Neural cell (in vitro differentiated cells): ENCODE data around the gene UGT1A3. TPM values are rescaled to one million over a fixed set of nuclear protein-coding genes. Genes with fewer than 3 reads are reported as not detected.
"Not testable (repeated sequence)": the region's sequence is repeated elsewhere in the genome, so short reads cannot be mapped to it uniquely, and the experiment has no call there.

Experiments used
- H2AFZ ChIP-seq: fragments of 200-600, 300-800 bp; sonication (generic), shearing (Covaris generic); 2 replicates; pipeline ENCODE4 v1.6.0; 2014; ENCODE audit warnings: low read depth, mild to moderate bottlenecking, antibody characterized with exemption, low read length, moderate library complexity
- H3F3A ChIP-seq: fragments of 200-600 bp; shearing (Covaris generic); 2 replicates; pipeline ENCODE4 v1.6.1; 2016; ENCODE audit warnings: mild to moderate bottlenecking, moderate library complexity, mixed read lengths, antibody characterized with exemption, low read length; ENCODE audit not compliant: insufficient read depth, poor library complexity, severe bottlenecking
- H3K27ac ChIP-seq: fragments of 200-600, 300-800 bp; sonication (generic), shearing (Covaris generic); 2 replicates; pipeline ENCODE4 v1.5.1; 2014; ENCODE audit warnings: mild to moderate bottlenecking, low read length, moderate library complexity
- H3K27me3 ChIP-seq: fragments of 300-800, 200-600 bp; sonication (generic), shearing (Covaris generic); 2 replicates; pipeline ENCODE4 v1.6.0; 2014; ENCODE audit warnings: mild to moderate bottlenecking, low read depth, low read length, moderate library complexity; ENCODE audit not compliant: insufficient read depth
- H3K36me3 ChIP-seq: fragments of 300-800, 200-600 bp; sonication (generic), shearing (Covaris generic); 2 replicates; pipeline ENCODE4 v1.5.1; 2014; ENCODE audit warnings: mild to moderate bottlenecking, antibody characterized with exemption, low read length, moderate library complexity; ENCODE audit not compliant: insufficient read depth
- H3K4me2 ChIP-seq: fragments of 300-800, 200-600 bp; sonication (generic), shearing (Covaris generic); 2 replicates; pipeline ENCODE4 v1.6.0; 2014; ENCODE audit warnings: mild to moderate bottlenecking, low read length
- H3K4me3 ChIP-seq: fragments of 300-800, 200-600 bp; sonication (generic), shearing (Covaris generic); 2 replicates; pipeline ENCODE4 v1.5.1; 2014; ENCODE audit warnings: mild to moderate bottlenecking, low read length, moderate library complexity
- H3K79me2 ChIP-seq: fragments of 200-600 bp; shearing (Covaris generic); replicated peaks from 2 replicates; pipeline ENCODE4 v1.6.0; 2014; ENCODE audit warnings: mild to moderate bottlenecking, low read length, moderate library complexity; ENCODE audit not compliant: insufficient read depth
- H3K9ac ChIP-seq: fragments of 300-800, 200-600 bp; sonication (generic), shearing (Covaris generic); 2 replicates; pipeline ENCODE4 v1.6.1; 2016; ENCODE audit warnings: mild to moderate bottlenecking, low read length, mixed read lengths
- H3K9me2 ChIP-seq: fragments of 200-600 bp; shearing (Covaris generic); 2 replicates; pipeline ENCODE4 v1.6.1; 2016; ENCODE audit warnings: mild to moderate bottlenecking, low read length, mixed read lengths; ENCODE audit not compliant: insufficient read depth
- H3K9me3 ChIP-seq: fragments of 200-600, 300-800 bp; sonication (generic), shearing (Covaris generic); 2 replicates; pipeline ENCODE4 v1.6.1; 2016; ENCODE audit warnings: mild to moderate bottlenecking, mixed run types, low read length, moderate library complexity, mixed read lengths
- H4K20me1 ChIP-seq: fragments of 200-600 bp; shearing (Covaris generic); 2 replicates; pipeline ENCODE4 v1.6.1; 2016; ENCODE audit warnings: mild to moderate bottlenecking, mixed run types; ENCODE audit not compliant: insufficient read depth
- CTCF ChIP-seq: fragments of 450-650 bp; IDR thresholded peaks from 2 replicates; pipeline ENCODE4 v1.5.1; 2014; ENCODE audit warnings: antibody characterized with exemption, mild to moderate bottlenecking, moderate library complexity; ENCODE audit not compliant: poor library complexity, severe bottlenecking
- EP300 ChIP-seq: fragments of 450-650 bp; conservative IDR thresholded peaks from 2 replicates; pipeline ENCODE4 v1.6.1; 2014; ENCODE audit warnings: antibody characterized with exemption, mild to moderate bottlenecking, moderate library complexity; ENCODE audit not compliant: poor library complexity, severe bottlenecking
- EZH2 ChIP-seq: fragments of 200-600, 300-800 bp; shearing (Covaris generic), sonication (generic); IDR thresholded peaks from 2 replicates; pipeline ENCODE4 v1.6.1; 2014; ENCODE audit warnings: antibody characterized with exemption, low read length, borderline replicate concordance, mild to moderate bottlenecking; ENCODE audit not compliant: insufficient read depth, poor library complexity, severe bottlenecking
- MXI1 ChIP-seq: fragments of 450-650 bp; conservative IDR thresholded peaks from 2 replicates; pipeline ENCODE4 v1.6.1; 2014; ENCODE audit warnings: antibody characterized with exemption, mild to moderate bottlenecking; ENCODE audit not compliant: poor library complexity, severe bottlenecking
- POLR2AphosphoS5 ChIP-seq: IDR thresholded peaks from 2 replicates; pipeline ENCODE4 v1.6.1; 2012
- RAD21 ChIP-seq: fragments of 450-650 bp; conservative IDR thresholded peaks from 2 replicates; pipeline ENCODE4 v1.6.1; 2014; ENCODE audit warnings: antibody characterized with exemption, mild to moderate bottlenecking, moderate library complexity
- SMC3 ChIP-seq: fragments of 450-650 bp; conservative IDR thresholded peaks from 2 replicates; pipeline ENCODE4 v1.6.1; 2014; ENCODE audit warnings: antibody characterized with exemption, mild to moderate bottlenecking, moderate library complexity; ENCODE audit not compliant: poor library complexity
- TAF1 ChIP-seq: IDR thresholded peaks from 2 replicates; pipeline ENCODE4 v1.6.1; 2012; ENCODE audit warnings: low read depth
- polyA plus RNA-seq: library from polyadenylated mRNA; depleted of rRNA; stranded (reverse); fragments of >200 nt; gene quantifications from 2 replicates; pipeline ENCODE4 v1.2.3, GENCODE V29; 2014
- TF ChIP-seq, protein P1 (sequence below): IDR thresholded peaks from 2 replicates; pipeline ENCODE4 v1.6.1; 2012; ENCODE audit warnings: borderline replicate concordance

UGT1A3 gene
- polyA plus RNA-seq, 1 donor from 2014 or later, result not detected

- H3K9ac ChIP-seq, result no peak overlapping the region
- H3K27me3 ChIP-seq, result no peaks in the 10 kb centered on the region
- TF ChIP-seq POLR2AphosphoS5, result no peak
- no peaks in the 10 kb centered on the region for H3K9me2 ChIP-seq
- H3K79me2 ChIP-seq, result no peaks in the 10 kb centered on the region
- H3K4me3 ChIP-seq, result no peak overlapping the region
- H4K20me1 ChIP-seq, result no peaks in the 10 kb centered on the region
- no peaks in the 10 kb centered on the region for H3K9me3 ChIP-seq
- H3K27ac ChIP-seq, result no peak overlapping the region
- no peaks in the 10 kb centered on the region for H3K36me3 ChIP-seq
- no peak overlapping the region for H3K4me2 ChIP-seq
- no peaks in the 10 kb centered on the region for H3F3A ChIP-seq
- H2AFZ ChIP-seq, result no peak overlapping the region
These were observed 15.6 kb upstream of the UGT1A3 start for GRCh38 chr2:233713262-233713615.

GRCh38 chr2:233714121-233714520, 14.7 kb upstream of the UGT1A3 start:
- Histone ChIP-seq H3F3A (no peaks in the 10 kb centered on the region), H2AFZ (no peak overlapping the region), H3K9me3 (no peaks in the 10 kb centered on the region), H3K27ac (no peak overlapping the region), H3K4me3 (no peak overlapping the region), H3K36me3 (no peaks in the 10 kb centered on the region), H3K4me2 (no peak overlapping the region), H3K9ac (no peak overlapping the region), H3K27me3 (no peaks in the 10 kb centered on the region), H3K79me2 (no peaks in the 10 kb centered on the region), H4K20me1 (no peaks in the 10 kb centered on the region), H3K9me2 (no peaks in the 10 kb centered on the region)
- no peak for TF ChIP-seq TAF1
- TF ChIP-seq EZH2, result no peak
- TF ChIP-seq MXI1, result no peak
- TF ChIP-seq RAD21, result no peak
- no peak for TF ChIP-seq SMC3
- TF ChIP-seq CTCF, result no peak
- no peak for TF ChIP-seq POLR2AphosphoS5
- TF ChIP-seq EP300, result no peak
- TF ChIP-seq, protein P1, sequence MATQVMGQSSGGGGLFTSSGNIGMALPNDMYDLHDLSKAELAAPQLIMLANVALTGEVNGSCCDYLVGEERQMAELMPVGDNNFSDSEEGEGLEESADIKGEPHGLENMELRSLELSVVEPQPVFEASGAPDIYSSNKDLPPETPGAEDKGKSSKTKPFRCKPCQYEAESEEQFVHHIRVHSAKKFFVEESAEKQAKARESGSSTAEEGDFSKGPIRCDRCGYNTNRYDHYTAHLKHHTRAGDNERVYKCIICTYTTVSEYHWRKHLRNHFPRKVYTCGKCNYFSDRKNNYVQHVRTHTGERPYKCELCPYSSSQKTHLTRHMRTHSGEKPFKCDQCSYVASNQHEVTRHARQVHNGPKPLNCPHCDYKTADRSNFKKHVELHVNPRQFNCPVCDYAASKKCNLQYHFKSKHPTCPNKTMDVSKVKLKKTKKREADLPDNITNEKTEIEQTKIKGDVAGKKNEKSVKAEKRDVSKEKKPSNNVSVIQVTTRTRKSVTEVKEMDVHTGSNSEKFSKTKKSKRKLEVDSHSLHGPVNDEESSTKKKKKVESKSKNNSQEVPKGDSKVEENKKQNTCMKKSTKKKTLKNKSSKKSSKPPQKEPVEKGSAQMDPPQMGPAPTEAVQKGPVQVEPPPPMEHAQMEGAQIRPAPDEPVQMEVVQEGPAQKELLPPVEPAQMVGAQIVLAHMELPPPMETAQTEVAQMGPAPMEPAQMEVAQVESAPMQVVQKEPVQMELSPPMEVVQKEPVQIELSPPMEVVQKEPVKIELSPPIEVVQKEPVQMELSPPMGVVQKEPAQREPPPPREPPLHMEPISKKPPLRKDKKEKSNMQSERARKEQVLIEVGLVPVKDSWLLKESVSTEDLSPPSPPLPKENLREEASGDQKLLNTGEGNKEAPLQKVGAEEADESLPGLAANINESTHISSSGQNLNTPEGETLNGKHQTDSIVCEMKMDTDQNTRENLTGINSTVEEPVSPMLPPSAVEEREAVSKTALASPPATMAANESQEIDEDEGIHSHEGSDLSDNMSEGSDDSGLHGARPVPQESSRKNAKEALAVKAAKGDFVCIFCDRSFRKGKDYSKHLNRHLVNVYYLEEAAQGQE, result no peak

GRCh38 chr2:233718552-233718951, 10.3 kb upstream of the UGT1A3 start, which contains the start of gene UGT1A4:
TSS of gene UGT1A4 (plus strand) at chr2:233718736. CDS start at chr2:233718821, 85 bp downstream.
- H3K79me2 ChIP-seq, result no peaks in the 10 kb centered on the region
- no peaks in the 10 kb centered on the region for H3K9me2 ChIP-seq
- no peak within 1 kb of the TSS for H2AFZ ChIP-seq
- no peak within 1 kb of the TSS for H3K27ac ChIP-seq
- no peak within 1 kb of the TSS for H3K9ac ChIP-seq
- no peaks in the 10 kb centered on the region for H4K20me1 ChIP-seq
- H3K4me3 ChIP-seq, result no peak within 1 kb of the TSS
- no peaks in the 10 kb centered on the region for H3K27me3 ChIP-seq
- no peak within 1 kb of the TSS for H3K4me2 ChIP-seq
- H3K9me3 ChIP-seq, result no peaks in the 10 kb centered on the region
- TF ChIP-seq CTCF (no peak), POLR2AphosphoS5 (no peak), EZH2 (no peak), RAD21 (no peak)
- no peaks in the 10 kb centered on the region for H3F3A ChIP-seq
- no peaks in the 10 kb centered on the region for H3K36me3 ChIP-seq

- H3K27ac ChIP-seq, H3K9me2 ChIP-seq, H3K4me2 ChIP-seq, H2AFZ ChIP-seq, H3K79me2 ChIP-seq, H3F3A ChIP-seq, H3K9me3 ChIP-seq, H4K20me1 ChIP-seq, H3K4me3 ChIP-seq, H3K36me3 ChIP-seq, H3K27me3 ChIP-seq, H3K9ac ChIP-seq: not testable (repeated sequence)
These were observed 8.2 kb downstream of the UGT1A3 start for GRCh38 chr2:233736868-233737653.
